Smooth muscle cell (in vitro differentiated cells): ENCODE data around the gene MSANTD3. TPM values are rescaled to one million over a fixed set of nuclear protein-coding genes. Genes with fewer than 3 reads are reported as not detected.

Experiments used
- DNase-seq: peaks from one replicate; lab custom pipeline; 2025; ENCODE audit not compliant: unreplicated experiment; lab: John Stamatoyannopoulos, UW
- H2AFZ ChIP-seq: fragments of 200-600 bp; sonication (generic); 2 replicates; pipeline ENCODE4 v1.6.0; 2016; ENCODE audit warnings: antibody characterized with exemption, low read depth, mild to moderate bottlenecking
- H3F3A ChIP-seq: fragments of 200-600 bp; sonication (generic); 2 replicates; pipeline ENCODE4 v1.6.0; 2017; ENCODE audit warnings: antibody characterized with exemption, low read depth
- H3K27ac ChIP-seq: fragments of 200-600 bp; sonication (generic); 2 replicates; pipeline ENCODE4 v1.5.1; 2016; ENCODE audit warnings: low read depth, mild to moderate bottlenecking
- H3K27me3 ChIP-seq: fragments of 200-600 bp; sonication (generic); 2 replicates; pipeline ENCODE4 v1.6.1; 2016; ENCODE audit warnings: low read depth, mild to moderate bottlenecking
- H3K36me3 ChIP-seq: fragments of 200-600 bp; sonication (generic); 2 replicates; pipeline ENCODE4 v1.5.1; 2016; ENCODE audit warnings: low read depth
- H3K4me1 ChIP-seq: fragments of 200-600 bp; sonication (generic); 2 replicates; pipeline ENCODE4 v1.5.1; 2016; ENCODE audit warnings: low read depth
- H3K4me2 ChIP-seq: fragments of 200-600 bp; sonication (generic); 2 replicates; pipeline ENCODE4 v1.6.0; 2016; ENCODE audit warnings: mild to moderate bottlenecking
- H3K4me3 ChIP-seq: fragments of 200-600 bp; sonication (generic); 2 replicates; pipeline ENCODE4 v1.5.1; 2016; ENCODE audit warnings: mild to moderate bottlenecking
- H3K79me2 ChIP-seq: fragments of 200-600 bp; sonication (generic); 2 replicates; pipeline ENCODE4 v1.6.0; 2016; ENCODE audit warnings: low read depth, mild to moderate bottlenecking
- H3K9ac ChIP-seq: fragments of 200-600 bp; sonication (generic); 2 replicates; pipeline ENCODE4 v1.6.0; 2016; ENCODE audit warnings: low read depth
- H3K9me3 ChIP-seq: fragments of 200-600 bp; sonication (generic); replicated peaks from 2 replicates; pipeline ENCODE4 v1.5.1; 2016; ENCODE audit warnings: low read depth
- H4K20me1 ChIP-seq: fragments of 200-600 bp; sonication (generic); 2 replicates; pipeline ENCODE4 v1.6.0; 2016; ENCODE audit warnings: low read depth
- WGBS: methylation state at CpG from one replicate; pipeline ENCODE4 v1.1.7; 2016; ENCODE audit warnings: low lambda C conversion rate; 5-methylcytosine and 5-hydroxymethylcytosine counted together
- polyA plus RNA-seq: library from polyadenylated mRNA; unstranded; fragments of >200 nt; fragmentation: Nextera tagmentation; extraction: Ambion mirVana; gene quantifications from 2 replicates; pipeline ENCODE4 v1.2.1, GENCODE V29; 2016
- total RNA-seq: library from RNA; depleted of rRNA; stranded (reverse); fragments of >200 nt; gene quantifications from 2 replicates; pipeline ENCODE4 v1.2.3, GENCODE V29; 2014
- TF ChIP-seq, protein P1 (sequence below): fragments of 200-600 bp; sonication (generic); IDR thresholded peaks from 2 replicates; pipeline ENCODE4 v1.5.1; 2017; ENCODE audit warnings: borderline replicate concordance, mild to moderate bottlenecking, antibody characterized with exemption; ENCODE audit not compliant: insufficient read depth, poor library complexity, severe bottlenecking

Gene MSANTD3
- total and polyA plus RNA-seq, 2 experiments from 2014 or later: 40.4 to 49.1 TPM

DNA sequence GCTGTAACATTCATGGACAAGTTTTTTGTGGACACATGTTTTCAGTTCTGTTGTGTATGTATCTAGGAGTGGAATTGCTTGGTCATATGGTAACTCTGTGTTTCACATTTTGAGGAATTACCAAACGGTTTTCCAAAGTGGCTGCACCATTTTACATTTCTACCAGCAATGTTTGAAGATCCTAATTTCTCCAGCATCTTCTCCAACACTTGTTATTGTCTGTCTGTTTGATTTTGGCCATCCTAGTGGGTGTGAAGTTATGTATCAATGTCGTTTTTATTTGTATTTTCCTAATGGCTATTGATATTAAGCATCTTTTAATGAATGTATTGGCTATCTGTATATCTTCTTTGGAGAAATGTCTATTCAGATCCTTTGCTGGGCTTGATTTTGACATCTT lies 52.9 kb downstream of the MSANTD3 start:
- H4K20me1 ChIP-seq: no peaks in the 10 kb centered on the region
- H3K4me3 ChIP-seq: no peak overlapping the region
- no peak overlapping the region for H3K9ac ChIP-seq
- H3K4me2 ChIP-seq: no peak overlapping the region
- no peak overlapping the region for H2AFZ ChIP-seq
- no peaks in the 10 kb centered on the region for H3K27me3 ChIP-seq
- TF ChIP-seq, protein P1, sequence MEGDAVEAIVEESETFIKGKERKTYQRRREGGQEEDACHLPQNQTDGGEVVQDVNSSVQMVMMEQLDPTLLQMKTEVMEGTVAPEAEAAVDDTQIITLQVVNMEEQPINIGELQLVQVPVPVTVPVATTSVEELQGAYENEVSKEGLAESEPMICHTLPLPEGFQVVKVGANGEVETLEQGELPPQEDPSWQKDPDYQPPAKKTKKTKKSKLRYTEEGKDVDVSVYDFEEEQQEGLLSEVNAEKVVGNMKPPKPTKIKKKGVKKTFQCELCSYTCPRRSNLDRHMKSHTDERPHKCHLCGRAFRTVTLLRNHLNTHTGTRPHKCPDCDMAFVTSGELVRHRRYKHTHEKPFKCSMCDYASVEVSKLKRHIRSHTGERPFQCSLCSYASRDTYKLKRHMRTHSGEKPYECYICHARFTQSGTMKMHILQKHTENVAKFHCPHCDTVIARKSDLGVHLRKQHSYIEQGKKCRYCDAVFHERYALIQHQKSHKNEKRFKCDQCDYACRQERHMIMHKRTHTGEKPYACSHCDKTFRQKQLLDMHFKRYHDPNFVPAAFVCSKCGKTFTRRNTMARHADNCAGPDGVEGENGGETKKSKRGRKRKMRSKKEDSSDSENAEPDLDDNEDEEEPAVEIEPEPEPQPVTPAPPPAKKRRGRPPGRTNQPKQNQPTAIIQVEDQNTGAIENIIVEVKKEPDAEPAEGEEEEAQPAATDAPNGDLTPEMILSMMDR: no peak
- peaks cover 7% of the 10 kb centered on the region for H3K79me2 ChIP-seq
- no peaks in the 10 kb centered on the region for H3K36me3 ChIP-seq
- DNase-seq: no peak
- no peak overlapping the region for H3K27ac ChIP-seq
- H3K9me3 ChIP-seq: no peaks in the 10 kb centered on the region
- 91% methylated on average over 2 of the region's 2 CpGs for WGBS
- no peaks in the 10 kb centered on the region for H3F3A ChIP-seq
- H3K4me1 ChIP-seq: no peaks in the 10 kb centered on the region

DNA sequence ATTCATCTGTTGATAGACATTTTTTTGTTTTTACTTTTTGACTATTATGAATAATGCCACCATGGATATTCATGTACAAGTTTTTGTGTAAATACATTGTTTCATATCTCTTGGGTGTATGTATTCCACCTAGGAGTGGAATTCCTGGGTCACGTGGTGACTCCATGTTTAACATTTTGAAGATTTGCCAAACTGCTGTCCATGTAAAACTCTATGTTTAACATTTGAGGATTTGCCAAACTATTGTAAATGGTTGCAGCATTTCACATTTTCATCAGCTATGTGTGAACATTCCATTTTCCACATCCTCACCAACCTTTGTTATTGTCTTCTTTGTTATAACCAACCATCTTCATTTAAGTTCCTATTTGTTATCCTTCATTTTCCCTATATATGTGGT lies 58.3 kb downstream of the MSANTD3 start:
- Histone ChIP-seq H3K79me2 (no peaks in the 10 kb centered on the region), H3K4me2 (no peak overlapping the region), H4K20me1 (no peaks in the 10 kb centered on the region), H3K9ac (no peak overlapping the region), H3F3A (no peaks in the 10 kb centered on the region), H3K27ac (no peak overlapping the region), H2AFZ (no peak overlapping the region), H3K9me3 (no peaks in the 10 kb centered on the region), H3K4me1 (no peaks in the 10 kb centered on the region), H3K36me3 (no peaks in the 10 kb centered on the region), H3K4me3 (no peak overlapping the region), H3K27me3 (no peaks in the 10 kb centered on the region)
- DNase-seq: no peak
- 97% methylated on average over 1 of the region's 1 CpG for WGBS
- TF ChIP-seq, protein P1: no peak

DNA sequence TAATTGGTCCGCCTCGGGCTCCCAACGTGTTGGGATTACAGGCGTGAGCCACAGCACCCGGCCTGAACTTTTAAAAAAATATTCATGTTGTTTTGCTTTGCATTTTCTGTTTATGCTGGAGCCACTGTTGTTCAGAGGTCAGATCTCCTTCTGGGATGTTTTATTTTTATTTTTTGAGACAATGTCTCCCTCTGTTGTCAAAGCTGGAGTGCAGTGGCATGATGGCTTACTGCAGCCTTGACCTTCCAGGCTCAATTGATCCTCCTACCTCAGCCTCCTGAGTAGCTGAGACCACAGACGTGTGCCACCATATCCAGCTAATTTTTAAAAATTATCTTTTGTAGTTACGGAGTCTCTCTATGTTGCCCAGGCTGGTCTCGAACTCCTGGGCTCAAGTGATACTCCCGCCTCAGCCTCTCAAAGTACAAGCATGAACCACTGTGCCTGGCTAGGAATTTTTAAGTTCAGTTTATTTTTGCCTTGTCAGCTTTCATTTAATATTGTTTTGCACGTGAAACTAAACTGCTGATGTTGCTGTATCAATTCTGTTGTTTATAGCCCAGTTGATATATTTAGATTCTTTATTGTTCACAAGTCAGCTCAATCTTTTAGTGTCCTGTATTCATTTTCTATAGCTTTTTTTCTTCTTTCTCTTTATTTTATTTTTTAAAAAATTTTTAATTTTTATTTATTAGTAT lies 59.7 kb downstream of the MSANTD3 start:
- no peak for DNase-seq
- no peak overlapping the region for H3K9ac ChIP-seq
- 97% methylated on average over 10 of the region's 10 CpGs for WGBS
- H3K27me3 ChIP-seq: no peaks in the 10 kb centered on the region
- H3K4me1 ChIP-seq: no peaks in the 10 kb centered on the region
- TF ChIP-seq, protein P1: no peak
- no peak overlapping the region for H3K4me3 ChIP-seq
- H4K20me1 ChIP-seq: no peaks in the 10 kb centered on the region
- no peaks in the 10 kb centered on the region for H3F3A ChIP-seq
- no peaks in the 10 kb centered on the region for H3K9me3 ChIP-seq
- no peaks in the 10 kb centered on the region for H3K79me2 ChIP-seq
- no peak overlapping the region for H2AFZ ChIP-seq
- no peaks in the 10 kb centered on the region for H3K36me3 ChIP-seq
- no peak overlapping the region for H3K27ac ChIP-seq
- no peak overlapping the region for H3K4me2 ChIP-seq

DNA sequence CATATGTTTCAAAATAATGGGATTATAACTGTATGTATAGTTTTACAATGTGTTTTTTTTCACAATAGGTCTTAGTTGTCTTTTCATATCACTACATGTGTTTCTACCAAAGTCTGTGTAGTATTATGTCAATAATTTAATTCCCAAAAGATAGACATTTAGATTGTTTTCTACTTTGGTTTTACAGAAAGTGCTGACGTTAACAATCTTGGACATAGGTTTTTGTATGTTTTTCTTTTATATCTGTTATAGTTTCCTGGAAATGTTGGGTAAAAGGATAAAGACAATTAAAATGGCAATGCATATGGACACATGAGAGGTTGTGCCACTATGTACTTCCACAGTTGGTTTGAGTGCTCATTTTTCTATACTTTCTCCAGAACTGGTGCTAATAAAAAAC lies 61.2 kb downstream of the MSANTD3 start:
- no peak overlapping the region for H3K4me2 ChIP-seq
- no peak overlapping the region for H3K9ac ChIP-seq
- H3K9me3 ChIP-seq: no peaks in the 10 kb centered on the region
- WGBS: 97% methylated on average over 1 of the region's 1 CpG
- no peaks in the 10 kb centered on the region for H3K4me1 ChIP-seq
- no peak for DNase-seq
- TF ChIP-seq, protein P1: no peak
- no peaks in the 10 kb centered on the region for H3K36me3 ChIP-seq
- H3K27me3 ChIP-seq: no peaks in the 10 kb centered on the region
- no peak overlapping the region for H3K27ac ChIP-seq
- H3K4me3 ChIP-seq: no peak overlapping the region
- no peak overlapping the region for H2AFZ ChIP-seq
- no peaks in the 10 kb centered on the region for H4K20me1 ChIP-seq
- no peaks in the 10 kb centered on the region for H3K79me2 ChIP-seq
- H3F3A ChIP-seq: no peaks in the 10 kb centered on the region
